ENCODE data around the gene ZSWIM7. TPM values are rescaled to one million over a fixed set of nuclear protein-coding genes. Genes with fewer than 3 reads are reported as not detected.
"Not testable (repeated sequence)": the region's sequence is repeated elsewhere in the genome, so short reads cannot be mapped to it uniquely, and the experiment has no call there.

ZSWIM7 gene
- polyA plus RNA-seq, 1 experiment, result 22.2 TPM

GRCh38 chr17:15981646-15982580 lies 17.6 kb downstream of the ZSWIM7 start:
- no peaks in the 10 kb centered on the region for H3K9me3 ChIP-seq (ENCODE audit: control insufficient read depth, insufficient read depth, low read length)
- peak overlapping the region; percentile 75 for H3K27ac ChIP-seq (ENCODE audit: low read depth, low read length)
- TF ChIP-seq CTCF (IDR thresholded peaks at IDR 0.05; ENCODE audit: low read depth, low read length), result no peak
- no peaks in the 10 kb centered on the region for H3K27me3 ChIP-seq (ENCODE audit: control insufficient read depth, insufficient read depth, low read length)
- ChIA-PET CTCF (interaction anchor here (0.6 to 1.7 kb wide), 2 partner anchors 15 to 37 kb away, joined by 3 read pairs; partner anchors contain the start of gene ADORA2B), POLR2A (no interaction called here)
- no peak overlapping the region for H3K4me3 ChIP-seq (ENCODE audit: low read depth, low read length)
- no peak for DNase-seq (ENCODE audit: low read depth, low spot score)

GRCh38 chr17:15981208-15981607 lies 18.3 kb downstream of the ZSWIM7 start:
- no peak for DNase-seq (ENCODE audit: low read depth, low spot score)
- POLR2A ChIA-PET, result no interaction called here
- Histone ChIP-seq H3K27me3 (ENCODE audit: control insufficient read depth, insufficient read depth, low read length) (no peaks in the 10 kb centered on the region), H3K4me3 (ENCODE audit: low read depth, low read length) (no peak overlapping the region), H3K9me3 (ENCODE audit: control insufficient read depth, insufficient read depth, low read length) (no peaks in the 10 kb centered on the region), H3K27ac (ENCODE audit: low read depth, low read length) (peak overlapping the region; percentile 75)
- no peak for TF ChIP-seq CTCF (IDR thresholded peaks at IDR 0.05; ENCODE audit: low read depth, low read length)
- CTCF ChIA-PET, result no interaction called here

- DNase-seq (ENCODE audit: low read depth, low spot score); CTCF ChIA-PET; H3K27me3 ChIP-seq (ENCODE audit: control insufficient read depth, insufficient read depth, low read length); POLR2A ChIA-PET; H3K4me3 ChIP-seq (ENCODE audit: low read depth, low read length); H3K9me3 ChIP-seq (ENCODE audit: control insufficient read depth, insufficient read depth, low read length); H3K27ac ChIP-seq (ENCODE audit: low read depth, low read length): not testable (repeated sequence)
Observed at GRCh38 chr17:15979013-15979412, 20.5 kb downstream of the ZSWIM7 start.

- TF ChIP-seq CTCF (IDR thresholded peaks at IDR 0.05; ENCODE audit: low read depth, low read length), result no peak
- no peak overlapping the region for H3K27ac ChIP-seq (ENCODE audit: low read depth, low read length)
- ChIA-PET CTCF (no interaction called here), POLR2A (no interaction called here)
- DNase-seq (ENCODE audit: low read depth, low spot score), result no peak
- no peak overlapping the region for H3K4me3 ChIP-seq (ENCODE audit: low read depth, low read length)
- no peaks in the 10 kb centered on the region for H3K27me3 ChIP-seq (ENCODE audit: control insufficient read depth, insufficient read depth, low read length)
- no peaks in the 10 kb centered on the region for H3K9me3 ChIP-seq (ENCODE audit: control insufficient read depth, insufficient read depth, low read length)
Observed at GRCh38 chr17:15978606-15979005, 20.9 kb downstream of the ZSWIM7 start.

- H3K27ac ChIP-seq (ENCODE audit: low read depth, low read length), result no peak overlapping the region
- no peak for TF ChIP-seq CTCF (IDR thresholded peaks at IDR 0.05; ENCODE audit: low read depth, low read length)
- DNase-seq (ENCODE audit: low read depth, low spot score), result no peak
- no peaks in the 10 kb centered on the region for H3K27me3 ChIP-seq (ENCODE audit: control insufficient read depth, insufficient read depth, low read length)
- ChIA-PET POLR2A (no interaction called here), CTCF (no interaction called here)
- H3K4me3 ChIP-seq (ENCODE audit: low read depth, low read length), result no peak overlapping the region
- H3K9me3 ChIP-seq (ENCODE audit: control insufficient read depth, insufficient read depth, low read length), result no peaks in the 10 kb centered on the region
Observed at GRCh38 chr17:15977894-15978293, 21.6 kb downstream of the ZSWIM7 start.

Data from AG04450 (cell line).